ENCODE results near the gene CHST13.
A peak's percentile ranks its signal among the peaks of the same experiment; 100 is the strongest.
"Not testable (repeated sequence)": the region's sequence is repeated elsewhere in the genome, so short reads cannot be mapped to it uniquely, and the experiment has no call there.

Gene CHST13

GRCh38 chr3:126527455-126528211 lies 3.7 kb downstream of the CHST13 start:
- DNase-seq, result no peak

GRCh38 chr3:126528419-126528799 lies 4.5 kb downstream of the CHST13 start:
- no peak for DNase-seq

GRCh38 chr3:126528800-126529541 lies 5.0 kb downstream of the CHST13 start:
- DNase-seq, result no peak

- no peak for DNase-seq
These were observed 5.7 kb downstream of the CHST13 start for GRCh38 chr3:126529585-126530170.

GRCh38 chr3:126530171-126531050 lies 6.5 kb downstream of the CHST13 start:
- no peak for DNase-seq

GRCh38 chr3:126531051-126531330 lies 7.0 kb downstream of the CHST13 start:
- no peak for DNase-seq

GRCh38 chr3:126533506-126533905 lies 9.6 kb downstream of the CHST13 start:
- no peak for DNase-seq

GRCh38 chr3:126534716-126535115 lies 10.8 kb downstream of the CHST13 start:
- not testable (repeated sequence) for DNase-seq

- DNase-seq, result no peak
These were observed 11.7 kb downstream of the CHST13 start for GRCh38 chr3:126535636-126536035.

GRCh38 chr3:126536126-126536525 lies 12.2 kb downstream of the CHST13 start:
- no peak for DNase-seq

- DNase-seq, result no peak
These were observed 13.3 kb downstream of the CHST13 start for GRCh38 chr3:126537116-126537729.

- DNase-seq, result peak in 1 of 3 experiments; percentile 19
These were observed 13.9 kb downstream of the CHST13 start for GRCh38 chr3:126537730-126538281.

GRCh38 chr3:126538316-126538715 lies 14.4 kb downstream of the CHST13 start:
- DNase-seq, result no peak

- DNase-seq, result no peak
These were observed 15.0 kb downstream of the CHST13 start for GRCh38 chr3:126538966-126539365.

GRCh38 chr3:126539558-126540250 lies 15.7 kb downstream of the CHST13 start:
- DNase-seq, result no peak

GRCh38 chr3:126540342-126540849 lies 16.4 kb downstream of the CHST13 start:
- DNase-seq, result no peak

- DNase-seq, result no peak
These were observed 17.1 kb downstream of the CHST13 start for GRCh38 chr3:126540951-126541627.

- no peak for DNase-seq
These were observed 17.8 kb downstream of the CHST13 start for GRCh38 chr3:126541628-126542339.

- DNase-seq, result no peak
These were observed 18.6 kb downstream of the CHST13 start for GRCh38 chr3:126542340-126543241.
